ENCODE results near the gene TRIM7. TPM values are rescaled to one million over a fixed set of nuclear protein-coding genes. Genes with fewer than 3 reads are reported as not detected.

The TRIM7 gene
- total and polyA plus RNA-seq, 9 of the 15 experiments (the other 6 are each of a cell fraction or from before 2014, with no cell fraction given): 2.6 to 14.9 (median 8.9) TPM

DNA sequence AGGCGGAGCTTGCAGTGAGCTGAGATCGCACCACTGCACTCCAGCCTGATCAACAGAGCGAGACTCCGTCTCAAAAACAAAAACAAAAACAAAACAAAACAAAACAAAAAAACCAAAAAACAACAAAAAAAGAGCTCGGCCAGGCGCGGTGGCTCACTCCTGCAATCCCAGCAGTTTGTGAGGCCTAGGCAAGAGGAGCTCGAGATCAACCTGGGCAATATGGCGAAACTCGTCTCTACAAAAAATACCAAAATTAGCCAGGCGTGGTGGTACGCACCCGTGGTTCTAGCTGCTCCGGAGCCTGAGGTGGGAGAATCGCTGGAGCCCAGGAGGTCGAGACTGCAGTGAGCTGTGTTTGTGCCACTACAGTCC lies 20.2 kb downstream of the TRIM7 start:
- DNase-seq (ENCODE audit: extremely low read depth in 1 of 4, low spot score in 3 of 4) (no peak), FAIRE-seq (no peak), ATAC-seq (no peak)
- H2AFZ ChIP-seq (ENCODE audit: low read depth, low read length): peak overlapping the region; percentile 86
- H3K4me2 ChIP-seq (ENCODE audit: insufficient read depth, low read length): peak overlapping the region; percentile 80
- H3K9ac ChIP-seq (ENCODE audit: insufficient read depth in 1 of 2, low read depth in 2 of 2, low read length in 2 of 2): peak overlapping the region; percentile 73 to 89
- no peaks in the 10 kb centered on the region for H3K27me3 ChIP-seq (ENCODE audit: control insufficient read depth in 2 of 2, insufficient read depth in 2 of 2, low read length in 2 of 2)
- ChIA-PET CTCF (ENCODE audit: low intra/inter-chr PET ratio) (interaction anchor here (1.4 kb wide), 1 partner anchor 26 kb away, joined by 6 read pairs; no protein-coding TSS in a partner anchor), POLR2A (interaction anchor here (0.8 to 2.2 kb wide), 18 partner anchors 9 to 354 kb away, joined by 3 to 25 read pairs (median 4); partner anchors contain the start of genes RACK1, TRIM41 and TRIM52)
- in situ Hi-C loops (cut with MboI): no loop called here
- H4K20me1 ChIP-seq (replicated peaks; ENCODE audit: control insufficient read depth, insufficient read depth, low read length): 0 out of 2 replicates have a peak, but pooled peaks cover 3% of the 10 kb centered on the region
- H3K27ac ChIP-seq (ENCODE audit: extremely low read depth, low read depth, low read length): peak overlapping the region; percentile 85
- intact Hi-C loops (cut with micrococcal nuclease): loop anchor here (2.0 to 5.0 kb wide), 3 partner anchors 26 to 323 kb away; partner anchors contain the start of genes TRIM52 and ZFP62
- H3K4me3 ChIP-seq: peak overlapping the region; percentile 51
- no peaks in the 10 kb centered on the region for H3K36me3 ChIP-seq (ENCODE audit: control insufficient read depth, insufficient read depth, low read length)
- WGBS (ENCODE audit: insufficient coverage, low coverage, missing lambda C conversion rate): 41% methylated on average over 12 of the region's 16 CpGs
- no peaks in the 10 kb centered on the region for H3K9me3 ChIP-seq (replicated peaks; ENCODE audit: control insufficient read depth, insufficient read depth, low read depth, low read length)
- H3K79me2 ChIP-seq (ENCODE audit: control insufficient read depth, insufficient read depth, low read length): no peaks in the 10 kb centered on the region
- TSS peak; percentile 32 for BruUV-seq (replicated peaks)
- no peaks in the 10 kb centered on the region for H3K9me1 ChIP-seq (ENCODE audit: control insufficient read depth, insufficient read depth, low read length)
- peaks cover 15 to 41% of the 10 kb centered on the region in 2 experiments for H3K4me1 ChIP-seq (replicated peaks in 1 of 2; ENCODE audit: control insufficient read depth in 2 of 2, insufficient read depth in 2 of 2, low read length in 2 of 2)
- TF ChIP-seq SPI1 (IDR thresholded peaks at IDR 0.05; ENCODE audit: borderline replicate concordance, low read depth, low read length): no peak
- 0 out of 2 replicates have a peak, but pooled peaks have one; percentile 6 for TF ChIP-seq ZNF589 (CRISPR knock-in tag; IDR thresholded peaks at IDR 0.05; ENCODE audit: low read depth)
- TF ChIP-seq, protein P1, sequence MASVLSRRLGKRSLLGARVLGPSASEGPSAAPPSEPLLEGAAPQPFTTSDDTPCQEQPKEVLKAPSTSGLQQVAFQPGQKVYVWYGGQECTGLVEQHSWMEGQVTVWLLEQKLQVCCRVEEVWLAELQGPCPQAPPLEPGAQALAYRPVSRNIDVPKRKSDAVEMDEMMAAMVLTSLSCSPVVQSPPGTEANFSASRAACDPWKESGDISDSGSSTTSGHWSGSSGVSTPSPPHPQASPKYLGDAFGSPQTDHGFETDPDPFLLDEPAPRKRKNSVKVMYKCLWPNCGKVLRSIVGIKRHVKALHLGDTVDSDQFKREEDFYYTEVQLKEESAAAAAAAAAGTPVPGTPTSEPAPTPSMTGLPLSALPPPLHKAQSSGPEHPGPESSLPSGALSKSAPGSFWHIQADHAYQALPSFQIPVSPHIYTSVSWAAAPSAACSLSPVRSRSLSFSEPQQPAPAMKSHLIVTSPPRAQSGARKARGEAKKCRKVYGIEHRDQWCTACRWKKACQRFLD (CRISPR knock-in tag; IDR thresholded peaks at IDR 0.05): 0 out of 2 replicates have a peak, but pooled peaks have one; percentile 8
- TF ChIP-seq MTA1 (IDR thresholded peaks at IDR 0.05; ENCODE audit: borderline replicate concordance): no peak
- TF ChIP-seq ZFX (CRISPR knock-in tag; IDR thresholded peaks at IDR 0.05): peak; percentile 65
- TF ChIP-seq, protein P2, sequence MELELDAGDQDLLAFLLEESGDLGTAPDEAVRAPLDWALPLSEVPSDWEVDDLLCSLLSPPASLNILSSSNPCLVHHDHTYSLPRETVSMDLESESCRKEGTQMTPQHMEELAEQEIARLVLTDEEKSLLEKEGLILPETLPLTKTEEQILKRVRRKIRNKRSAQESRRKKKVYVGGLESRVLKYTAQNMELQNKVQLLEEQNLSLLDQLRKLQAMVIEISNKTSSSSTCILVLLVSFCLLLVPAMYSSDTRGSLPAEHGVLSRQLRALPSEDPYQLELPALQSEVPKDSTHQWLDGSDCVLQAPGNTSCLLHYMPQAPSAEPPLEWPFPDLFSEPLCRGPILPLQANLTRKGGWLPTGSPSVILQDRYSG (tag; conservative IDR thresholded peaks at IDR 0.05; ENCODE audit: low read depth): 0 out of 2 replicates have a peak, but pooled peaks have one; percentile 31
- TF ChIP-seq, protein P3, sequence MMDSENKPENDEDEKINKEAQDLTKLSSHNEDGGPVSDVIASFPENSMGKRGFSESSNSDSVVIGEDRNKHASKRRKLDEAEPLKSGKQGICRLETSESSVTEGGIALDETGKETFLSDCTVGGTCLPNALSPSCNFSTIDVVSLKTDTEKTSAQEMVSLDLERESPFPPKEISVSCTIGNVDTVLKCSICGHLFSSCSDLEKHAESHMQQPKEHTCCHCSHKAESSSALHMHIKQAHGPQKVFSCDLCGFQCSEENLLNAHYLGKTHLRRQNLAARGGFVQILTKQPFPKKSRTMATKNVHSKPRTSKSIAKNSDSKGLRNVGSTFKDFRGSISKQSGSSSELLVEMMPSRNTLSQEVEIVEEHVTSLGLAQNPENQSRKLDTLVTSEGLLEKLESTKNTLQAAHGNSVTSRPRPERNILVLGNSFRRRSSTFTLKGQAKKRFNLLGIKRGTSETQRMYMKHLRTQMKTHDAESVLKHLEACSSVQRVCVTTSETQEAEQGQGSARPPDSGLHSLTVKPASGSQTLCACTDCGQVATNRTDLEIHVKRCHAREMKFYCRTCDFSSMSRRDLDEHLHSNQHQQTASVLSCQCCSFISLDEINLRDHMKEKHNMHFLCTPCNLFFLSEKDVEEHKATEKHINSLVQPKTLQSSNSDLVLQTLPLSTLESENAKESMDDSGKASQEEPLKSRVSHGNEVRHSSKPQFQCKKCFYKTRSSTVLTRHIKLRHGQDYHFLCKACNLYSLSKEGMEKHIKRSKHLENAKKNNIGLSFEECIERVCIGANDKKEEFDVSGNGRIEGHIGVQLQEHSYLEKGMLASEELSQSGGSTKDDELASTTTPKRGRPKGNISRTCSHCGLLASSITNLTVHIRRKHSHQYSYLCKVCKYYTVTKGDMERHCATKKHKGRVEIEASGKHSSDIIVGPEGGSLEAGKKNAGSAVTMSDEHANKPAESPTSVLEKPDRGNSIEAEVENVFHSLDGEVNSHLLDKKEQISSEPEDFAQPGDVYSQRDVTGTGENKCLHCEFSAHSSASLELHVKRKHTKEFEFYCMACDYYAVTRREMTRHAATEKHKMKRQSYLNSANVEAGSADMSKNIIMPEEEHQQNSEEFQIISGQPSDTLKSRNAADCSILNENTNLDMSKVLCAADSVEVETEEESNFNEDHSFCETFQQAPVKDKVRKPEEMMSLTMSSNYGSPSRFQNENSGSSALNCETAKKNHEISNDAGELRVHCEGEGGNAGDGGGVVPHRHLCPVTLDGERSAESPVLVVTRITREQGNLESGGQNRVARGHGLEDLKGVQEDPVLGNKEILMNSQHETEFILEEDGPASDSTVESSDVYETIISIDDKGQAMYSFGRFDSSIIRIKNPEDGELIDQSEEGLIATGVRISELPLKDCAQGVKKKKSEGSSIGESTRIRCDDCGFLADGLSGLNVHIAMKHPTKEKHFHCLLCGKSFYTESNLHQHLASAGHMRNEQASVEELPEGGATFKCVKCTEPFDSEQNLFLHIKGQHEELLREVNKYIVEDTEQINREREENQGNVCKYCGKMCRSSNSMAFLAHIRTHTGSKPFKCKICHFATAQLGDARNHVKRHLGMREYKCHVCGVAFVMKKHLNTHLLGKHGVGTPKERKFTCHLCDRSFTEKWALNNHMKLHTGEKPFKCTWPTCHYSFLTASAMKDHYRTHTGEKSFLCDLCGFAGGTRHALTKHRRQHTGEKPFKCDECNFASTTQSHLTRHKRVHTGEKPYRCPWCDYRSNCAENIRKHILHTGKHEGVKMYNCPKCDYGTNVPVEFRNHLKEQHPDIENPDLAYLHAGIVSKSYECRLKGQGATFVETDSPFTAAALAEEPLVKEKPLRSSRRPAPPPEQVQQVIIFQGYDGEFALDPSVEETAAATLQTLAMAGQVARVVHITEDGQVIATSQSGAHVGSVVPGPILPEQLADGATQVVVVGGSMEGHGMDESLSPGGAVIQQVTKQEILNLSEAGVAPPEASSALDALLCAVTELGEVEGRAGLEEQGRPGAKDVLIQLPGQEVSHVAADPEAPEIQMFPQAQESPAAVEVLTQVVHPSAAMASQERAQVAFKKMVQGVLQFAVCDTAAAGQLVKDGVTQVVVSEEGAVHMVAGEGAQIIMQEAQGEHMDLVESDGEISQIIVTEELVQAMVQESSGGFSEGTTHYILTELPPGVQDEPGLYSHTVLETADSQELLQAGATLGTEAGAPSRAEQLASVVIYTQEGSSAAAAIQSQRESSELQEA (IDR thresholded peaks at IDR 0.05; ENCODE audit: low read depth): peak; percentile 45; the same call in 1 of the 2 replicates
- TF ChIP-seq NFE2L1 (tag; IDR thresholded peaks at IDR 0.05; ENCODE audit: borderline replicate concordance, low read depth): no peak
- TF ChIP-seq GTF2E2 (tag; IDR thresholded peaks at IDR 0.05): 0 out of 2 replicates have a peak, but pooled peaks have one; percentile 20
- peak; percentile 12; the same call in 1 of the 2 replicates for TF ChIP-seq PHF8 (IDR thresholded peaks at IDR 0.05; ENCODE audit: borderline replicate concordance, low read length)
- TF ChIP-seq SIRT6 (IDR thresholded peaks at IDR 0.05; ENCODE audit: low read depth, low read length): no peak
